B cell (primary cell): ENCODE data around the gene LAMA3. TPM values are rescaled to one million over a fixed set of nuclear protein-coding genes. Genes with fewer than 3 reads are reported as not detected.

Experiments used
- ATAC-seq: fragments of 200-7000 bp; cut with Tn5 transposase; one replicate; pipeline ENCODE4 v1.10.0; 2021; ENCODE audit warnings: low read depth, mild to moderate bottlenecking, moderate number of reproducible peaks, moderate library complexity
- CTCF ChIA-PET: fragments of 350-600 bp; sonication (Branson Sonifier 250); formaldehyde crosslinking; loops from one replicate; lab custom pipeline; 2021; ENCODE audit warnings: antibody characterized with exemption, inconsistent platforms; lab: Charles Lee
- POLR2A ChIA-PET: fragments of 350-600 bp; sonication (Branson Sonifier 250); formaldehyde crosslinking; loops from one replicate; lab custom pipeline; 2021; ENCODE audit warnings: antibody characterized with exemption; lab: Charles Lee
- DNase-seq: peaks from one replicate; pipeline ENCODE4 v3.0.0; 2013
- H2AFZ ChIP-seq: 2 replicates; pipeline ENCODE4 v1.6.1; 2012; ENCODE audit warnings: mild to moderate bottlenecking, low read depth, low read length; ENCODE audit not compliant: insufficient read depth, poor library complexity, severe bottlenecking
- H3K27ac ChIP-seq, 2 donors: 1 replicate in 1 of 2; 2 replicates in 1 of 2; pipeline ENCODE4 v1.5.1; 2012 to 2013; ENCODE audit warnings: low read length in 2 of 2, mild to moderate bottlenecking in 2 of 2, moderate library complexity in 1 of 2
- H3K27me3 ChIP-seq, 4 experiments: fragments of 200-600 bp in 1 of 4; sonication (generic) in 1 of 4; replicated peaks in 1 of 4; 1 replicate in 2 of 4; 2 replicates in 2 of 4; pipeline versions ENCODE4 v1.6.1 to v1.7.0; 2013 to 2016; ENCODE audit warnings: low read length in 3 of 4, mild to moderate bottlenecking in 2 of 4, mixed read lengths in 1 of 4, moderate library complexity in 1 of 4; ENCODE audit not compliant: insufficient read depth in 4 of 4, control insufficient read depth in 3 of 4; ENCODE audit errors: control extremely low read depth in 1 of 4
- H3K36me3 ChIP-seq, 2 experiments: replicated peaks in 1 of 2; 1 replicate in 1 of 2; 2 replicates in 1 of 2; pipeline versions ENCODE4 v1.6.1 to v1.7.1; 2013; ENCODE audit warnings: low read length in 1 of 2; ENCODE audit not compliant: insufficient read depth in 2 of 2, control insufficient read depth in 1 of 2; ENCODE audit errors: control extremely low read depth in 1 of 2, extremely low read depth in 1 of 2
- H3K4me1 ChIP-seq, 2 donors: fragments of 200-600 bp in 1 of 2; sonication (generic) in 1 of 2; 1 replicate in 1 of 2; 2 replicates in 1 of 2; pipeline versions ENCODE4 v1.5.1 to v1.6.1; 2013 to 2017; ENCODE audit warnings: low read length in 2 of 2; ENCODE audit not compliant: control insufficient read depth in 2 of 2, insufficient read depth in 2 of 2
- H3K4me2 ChIP-seq: replicated peaks from 2 replicates; pipeline ENCODE3; 2012; ENCODE audit warnings: mild to moderate bottlenecking, low read depth, low read length; ENCODE audit not compliant: poor library complexity, severe bottlenecking
- H3K4me3 ChIP-seq, 5 experiments: fragments of 200-600 bp in 1 of 5; sonication (generic) in 1 of 5; 1 replicate in 3 of 5; 2 replicates in 2 of 5; pipeline versions ENCODE4 v1.5.1 to v1.7.0; 2011 to 2016; ENCODE audit warnings: low read length in 4 of 5, mild to moderate bottlenecking in 4 of 5, low read depth in 2 of 5, control low read depth in 1 of 5, moderate library complexity in 1 of 5; ENCODE audit not compliant: insufficient read depth in 1 of 5; ENCODE audit errors: control extremely low read depth in 1 of 5, extremely low read depth in 1 of 5
- H3K79me2 ChIP-seq: fragments of 200-600 bp; sonication (generic); one replicate; pipeline ENCODE4 v1.6.0; 2016; ENCODE audit warnings: low read length; ENCODE audit not compliant: control insufficient read depth, insufficient read depth
- H3K9ac ChIP-seq: fragments of 200-600 bp; sonication (generic); 2 replicates; pipeline ENCODE4 v1.6.1; 2017; ENCODE audit warnings: mild to moderate bottlenecking, low read length, moderate library complexity
- H3K9me3 ChIP-seq, 3 donors: one replicate each; pipeline versions ENCODE4 v1.6.1 to v1.7.1; 2013; ENCODE audit warnings: low read length in 2 of 3; ENCODE audit not compliant: control insufficient read depth in 2 of 3, insufficient read depth in 1 of 3; ENCODE audit errors: control extremely low read depth in 1 of 3
- H4K20me1 ChIP-seq: 2 replicates; pipeline ENCODE4 v1.6.0; 2012; ENCODE audit warnings: mild to moderate bottlenecking, low read length; ENCODE audit not compliant: insufficient read depth, control insufficient read depth, poor library complexity, severe bottlenecking
- H3K27ac Mint-ChIP-seq: one replicate; pipeline ENCODE4 v1.8.0; 2021; ENCODE audit warnings: mixed read lengths
- H3K27me3 Mint-ChIP-seq: one replicate; pipeline ENCODE4 v1.8.0; 2021; ENCODE audit warnings: mixed read lengths
- H3K4me1 Mint-ChIP-seq: one replicate; pipeline ENCODE4 v1.8.0; 2021; ENCODE audit warnings: mixed read lengths
- H3K4me3 Mint-ChIP-seq: one replicate; pipeline ENCODE4 v1.8.0; 2021; ENCODE audit warnings: mixed read lengths
- H3K9me3 Mint-ChIP-seq: one replicate; pipeline ENCODE4 v1.8.0; 2022; ENCODE audit warnings: mixed read lengths; ENCODE audit not compliant: insufficient read depth
- CTCF ChIP-seq: fragments of 200-600 bp; IDR thresholded peaks from one replicate; pipeline ENCODE4 v1.8.0; 2022; ENCODE audit warnings: antibody characterized with exemption, mild to moderate bottlenecking
- EZH2 ChIP-seq: IDR thresholded peaks from 2 replicates; pipeline ENCODE4 v1.6.1; 2012; ENCODE audit warnings: borderline replicate concordance, low read depth, mild to moderate bottlenecking, moderate library complexity, low read length; ENCODE audit not compliant: insufficient read depth, poor library complexity, severe bottlenecking
- WGBS: methylation state at CpG from one replicate; pipeline ENCODE4 v1.1.5; 2013; ENCODE audit warnings: missing lambda C conversion rate; ENCODE audit not compliant: insufficient coverage; 5-methylcytosine and 5-hydroxymethylcytosine counted together
- intact Hi-C: fragments of 100-400 bp; cut with micrococcal nuclease; formaldehyde crosslinking; loops from one replicate; pipeline ENCODE4 v1.10.0; 2022
- polyA plus RNA-seq: library from polyadenylated mRNA; depleted of rRNA; stranded (reverse); fragments of >200 nt; gene quantifications from 2 replicates; pipeline ENCODE4 v1.2.3, GENCODE V29; 2012
- total RNA-seq, 2 donors: library from RNA; stranded (reverse); fragments of 120-200 nt in 1 of 2; gene quantifications; 1 replicate in 1 of 2; 2 replicates in 1 of 2; pipeline versions ENCODE4 v1.2.3 to v1.2.4, GENCODE V29; 2013 to 2022

The LAMA3 gene
- total and polyA plus RNA-seq, 2 donors (not counting 1 experiment from before 2014, with no cell fraction given), result 0.03 to 0.32 TPM

- no peak overlapping the region for H3K4me3 Mint-ChIP-seq
- H3K27ac Mint-ChIP-seq, result no peak overlapping the region
- peaks cover 17% of the 10 kb centered on the region for H3K4me1 Mint-ChIP-seq
- H4K20me1 ChIP-seq, result no peaks in the 10 kb centered on the region
- H3K9me3 Mint-ChIP-seq, result no peaks in the 10 kb centered on the region
- H3K27me3 Mint-ChIP-seq, result no peaks in the 10 kb centered on the region
- ChIA-PET POLR2A (no interaction called here), CTCF (no interaction called here)
- H2AFZ ChIP-seq, result peak overlapping the region; percentile 25
- H3K27ac ChIP-seq, result no peak overlapping the region
- H3K36me3 ChIP-seq, result no peaks in the 10 kb centered on the region
- no peak overlapping the region for H3K4me3 ChIP-seq
- H3K9me3 ChIP-seq, result no peaks in the 10 kb centered on the region
- ATAC-seq (no peak), DNase-seq (no peak)
- TF ChIP-seq EZH2 (no peak), CTCF (no peak)
- intact Hi-C loops, result no loop called here
- WGBS, result 61% methylated on average over 6 of the region's 7 CpGs
- no peaks in the 10 kb centered on the region for H3K79me2 ChIP-seq
- H3K27me3 ChIP-seq, result no peaks in the 10 kb centered on the region
- H3K4me1 ChIP-seq, result peaks cover 8 to 14% of the 10 kb centered on the region in 2 donors
- no peak overlapping the region for H3K9ac ChIP-seq
- H3K4me2 ChIP-seq, result no peak overlapping the region
Observed at GRCh38 chr18:23838801-23839366, 149.6 kb downstream of the LAMA3 start.

- Histone ChIP-seq H4K20me1 (no peaks in the 10 kb centered on the region), H3K27ac (no peak overlapping the region), H3K79me2 (no peaks in the 10 kb centered on the region), H3K4me1 (peaks cover 8 to 14% of the 10 kb centered on the region in 2 donors), H3K4me2 (no peak overlapping the region), H3K36me3 (no peaks in the 10 kb centered on the region), H3K27me3 (no peaks in the 10 kb centered on the region), H3K9ac (no peak overlapping the region), H3K4me3 (no peak overlapping the region), H2AFZ (no peak overlapping the region), H3K9me3 (no peaks in the 10 kb centered on the region)
- intact Hi-C loops, result no loop called here
- WGBS, result 98% methylated on average over 14 of the region's 14 CpGs
- POLR2A ChIA-PET, result no interaction called here
- Mint-ChIP-seq H3K27ac (no peak overlapping the region), H3K4me3 (no peak overlapping the region), H3K4me1 (peaks cover 12% of the 10 kb centered on the region), H3K9me3 (no peaks in the 10 kb centered on the region), H3K27me3 (peaks cover 2% of the 10 kb centered on the region)
- TF ChIP-seq CTCF (no peak), EZH2 (no peak)
- DNase-seq (no peak), ATAC-seq (no peak)
- CTCF ChIA-PET, result interaction anchor here (1.4 kb wide), 1 partner anchor 17 kb away, joined by 3 read pairs; no protein-coding TSS in a partner anchor
Observed at GRCh38 chr18:23842305-23842704, 153.1 kb downstream of the LAMA3 start.
